OCI-LY3 (cell line): Measurements from ENCODE around the gene STC2.
"Not testable (repeated sequence)": the region's sequence is repeated elsewhere in the genome, so short reads cannot be mapped to it uniquely, and the experiment has no call there.

Experiments used
- H2AFZ ChIP-seq: fragments of 200-600, 300-600 bp; shearing (Covaris generic); 2 replicates; pipeline ENCODE4 v1.6.0; 2014; ENCODE audit warnings: antibody characterized with exemption, low read depth, low read length
- H3K27ac ChIP-seq: fragments of 200-600, 300-600 bp; sonication (generic); 2 replicates; pipeline ENCODE4 v1.5.1; 2014; ENCODE audit warnings: mild to moderate bottlenecking, low read length, moderate library complexity, mixed read lengths
- H3K27me3 ChIP-seq: fragments of 200-600, 300-600 bp; sonication (generic); 2 replicates; pipeline ENCODE4 v1.6.1; 2014; ENCODE audit warnings: low read depth, low read length, mixed read lengths
- H3K36me3 ChIP-seq: fragments of 200-600, 300-600 bp; sonication (generic); replicated peaks from 2 replicates; pipeline ENCODE3; 2014; ENCODE audit warnings: low read depth, low read length, mixed read lengths
- H3K4me1 ChIP-seq: fragments of 300-600, 200-600 bp; sonication (generic); 2 replicates; pipeline ENCODE4 v1.6.1; 2014; ENCODE audit warnings: low read length, mixed read lengths
- H3K4me2 ChIP-seq: fragments of 200-600, 300-600 bp; sonication (generic); 2 replicates; pipeline ENCODE4 v1.6.1; 2014; ENCODE audit warnings: low read length, mixed read lengths
- H3K4me3 ChIP-seq: fragments of 300-600, 200-600 bp; sonication (generic); 2 replicates; pipeline ENCODE4 v1.5.1; 2014; ENCODE audit warnings: antibody characterized with exemption, mild to moderate bottlenecking, low read length, moderate library complexity
- H3K79me2 ChIP-seq: fragments of 300-600, 200-600 bp; shearing (Covaris generic); 2 replicates; pipeline ENCODE4 v1.6.1; 2014; ENCODE audit warnings: mild to moderate bottlenecking, low read length, mixed read lengths
- H3K9ac ChIP-seq: fragments of 300-600, 200-600 bp; shearing (Covaris generic); 2 replicates; pipeline ENCODE4 v1.6.0; 2014; ENCODE audit warnings: mild to moderate bottlenecking, low read length, moderate library complexity
- H3K9me3 ChIP-seq: fragments of 200-600, 300-600 bp; shearing (Covaris generic); 2 replicates; pipeline ENCODE4 v1.6.1; 2014; ENCODE audit warnings: low read length, mixed read lengths; ENCODE audit not compliant: insufficient read depth
- H4K20me1 ChIP-seq: fragments of 200-600, 300-600 bp; sonication (generic); 2 replicates; pipeline ENCODE4 v1.6.1; 2016; ENCODE audit warnings: low read length, mixed read lengths; ENCODE audit not compliant: insufficient read depth
- EZH2phosphoT487 ChIP-seq: fragments of 200-600 bp; shearing (Covaris generic); IDR thresholded peaks from 2 replicates; pipeline ENCODE4 v1.6.1; 2018; ENCODE audit warnings: antibody characterized with exemption, mixed run types, low read depth
- TF ChIP-seq, protein P1 (sequence below): fragments of 200-600, 300-600 bp; sonication (generic); IDR thresholded peaks from 2 replicates; pipeline ENCODE4 v1.5.1; 2014; ENCODE audit warnings: antibody characterized with exemption, low read length, low read depth

The STC2 gene

DNA sequence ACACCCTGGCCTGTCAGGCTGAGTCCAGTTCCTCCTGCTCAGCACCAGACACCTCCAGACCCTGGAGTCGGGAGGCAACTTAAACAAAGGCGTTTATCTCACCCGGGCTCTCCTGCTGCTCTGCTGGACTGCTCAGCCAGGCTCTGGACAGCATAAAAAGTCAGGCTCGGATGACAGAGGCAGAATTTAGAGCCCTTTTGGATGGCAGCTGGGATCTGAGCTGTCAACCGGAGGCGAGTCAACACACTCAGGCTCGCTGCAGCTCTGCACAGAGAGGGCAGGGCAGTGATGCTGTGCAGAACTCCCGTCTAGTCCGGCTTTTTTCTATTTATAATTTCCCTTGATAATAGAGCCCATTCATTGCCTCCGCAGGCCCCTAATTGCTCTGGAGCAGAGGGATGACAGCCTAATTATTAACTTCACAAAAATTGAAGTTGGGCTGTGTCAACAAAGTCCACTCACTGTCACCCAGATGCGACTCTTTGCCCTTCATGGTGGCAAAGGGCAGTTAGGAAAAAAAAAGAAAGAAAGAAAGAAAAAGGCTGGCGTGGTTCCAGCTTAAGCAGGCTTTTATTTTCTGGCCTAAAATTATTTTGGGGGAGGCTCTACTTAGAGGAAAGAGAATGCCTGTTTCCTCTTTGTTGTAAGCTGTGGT is 37.6 kb downstream of the STC2 start:
- no peak overlapping the region for H2AFZ ChIP-seq
- no peak overlapping the region for H3K4me3 ChIP-seq
- no peaks in the 10 kb centered on the region for H4K20me1 ChIP-seq
- H3K9me3 ChIP-seq, result no peaks in the 10 kb centered on the region
- no peak overlapping the region for H3K4me2 ChIP-seq
- TF ChIP-seq, protein P1, sequence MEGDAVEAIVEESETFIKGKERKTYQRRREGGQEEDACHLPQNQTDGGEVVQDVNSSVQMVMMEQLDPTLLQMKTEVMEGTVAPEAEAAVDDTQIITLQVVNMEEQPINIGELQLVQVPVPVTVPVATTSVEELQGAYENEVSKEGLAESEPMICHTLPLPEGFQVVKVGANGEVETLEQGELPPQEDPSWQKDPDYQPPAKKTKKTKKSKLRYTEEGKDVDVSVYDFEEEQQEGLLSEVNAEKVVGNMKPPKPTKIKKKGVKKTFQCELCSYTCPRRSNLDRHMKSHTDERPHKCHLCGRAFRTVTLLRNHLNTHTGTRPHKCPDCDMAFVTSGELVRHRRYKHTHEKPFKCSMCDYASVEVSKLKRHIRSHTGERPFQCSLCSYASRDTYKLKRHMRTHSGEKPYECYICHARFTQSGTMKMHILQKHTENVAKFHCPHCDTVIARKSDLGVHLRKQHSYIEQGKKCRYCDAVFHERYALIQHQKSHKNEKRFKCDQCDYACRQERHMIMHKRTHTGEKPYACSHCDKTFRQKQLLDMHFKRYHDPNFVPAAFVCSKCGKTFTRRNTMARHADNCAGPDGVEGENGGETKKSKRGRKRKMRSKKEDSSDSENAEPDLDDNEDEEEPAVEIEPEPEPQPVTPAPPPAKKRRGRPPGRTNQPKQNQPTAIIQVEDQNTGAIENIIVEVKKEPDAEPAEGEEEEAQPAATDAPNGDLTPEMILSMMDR, result no peak
- no peak for TF ChIP-seq EZH2phosphoT487
- H3K79me2 ChIP-seq, result no peaks in the 10 kb centered on the region
- H3K27me3 ChIP-seq, result peaks cover 21% of the 10 kb centered on the region
- H3K4me1 ChIP-seq, result peaks cover 9% of the 10 kb centered on the region
- no peak overlapping the region for H3K27ac ChIP-seq
- no peak overlapping the region for H3K9ac ChIP-seq
- H3K36me3 ChIP-seq, result no peaks in the 10 kb centered on the region

DNA sequence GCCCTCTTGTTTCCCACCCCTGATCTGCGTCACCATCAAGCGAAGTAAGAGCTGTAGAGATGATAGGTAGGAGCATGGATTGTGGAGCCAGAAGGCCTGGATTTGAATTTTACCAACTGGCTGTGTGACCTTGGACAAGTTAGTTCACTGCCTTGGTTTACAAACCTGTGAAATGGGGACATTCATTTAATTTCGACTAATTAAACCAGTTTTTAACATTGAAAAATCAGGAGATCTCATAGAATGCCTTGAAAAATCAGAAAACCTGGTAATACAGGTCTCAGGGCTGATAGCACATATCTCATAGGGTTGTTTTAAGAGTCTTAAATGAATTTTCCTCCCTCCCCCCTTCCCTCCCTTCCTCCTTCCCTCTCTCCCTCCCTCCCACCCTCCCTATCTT is 38.8 kb downstream of the STC2 start:
- Histone ChIP-seq H3K27ac (no peak overlapping the region), H3K9me3 (no peaks in the 10 kb centered on the region), H3K9ac (no peak overlapping the region), H3K79me2 (no peaks in the 10 kb centered on the region), H3K36me3 (no peaks in the 10 kb centered on the region), H3K4me3 (no peak overlapping the region), H3K27me3 (peaks cover 21% of the 10 kb centered on the region), H4K20me1 (no peaks in the 10 kb centered on the region), H2AFZ (no peak overlapping the region), H3K4me1 (peaks cover 7% of the 10 kb centered on the region), H3K4me2 (no peak overlapping the region)
- TF ChIP-seq EZH2phosphoT487, result no peak
- TF ChIP-seq, protein P1, result no peak

DNA sequence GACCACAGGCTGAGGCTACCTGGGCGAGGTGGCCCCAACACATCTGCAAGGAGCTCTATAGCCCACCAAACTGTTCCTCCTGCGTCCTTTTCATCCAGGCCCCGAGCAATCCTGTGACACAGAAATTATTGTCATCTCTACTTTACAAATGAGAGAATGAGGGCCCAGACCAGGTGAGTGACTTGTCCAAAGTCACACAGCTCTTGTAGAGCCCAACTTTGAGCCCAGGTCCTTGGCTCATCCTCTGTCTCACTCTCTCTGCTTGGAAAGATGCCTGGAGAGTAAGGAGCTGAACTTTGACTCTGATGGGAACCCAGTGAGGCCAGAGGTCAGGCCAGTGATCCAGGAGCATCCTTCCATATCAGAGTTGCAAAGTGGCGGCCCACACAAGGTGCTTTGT is 39.6 kb downstream of the STC2 start:
- H3K4me2 ChIP-seq, result no peak overlapping the region
- no peak overlapping the region for H3K9ac ChIP-seq
- H3K79me2 ChIP-seq, result no peaks in the 10 kb centered on the region
- H3K27me3 ChIP-seq, result peaks cover 21% of the 10 kb centered on the region
- no peak overlapping the region for H2AFZ ChIP-seq
- no peaks in the 10 kb centered on the region for H4K20me1 ChIP-seq
- H3K4me3 ChIP-seq, result no peak overlapping the region
- no peaks in the 10 kb centered on the region for H3K36me3 ChIP-seq
- no peak for TF ChIP-seq EZH2phosphoT487
- TF ChIP-seq, protein P1, result no peak
- no peak overlapping the region for H3K27ac ChIP-seq
- H3K9me3 ChIP-seq, result no peaks in the 10 kb centered on the region
- H3K4me1 ChIP-seq, result peaks cover 2% of the 10 kb centered on the region; the same call in 1 of the 2 replicates

DNA sequence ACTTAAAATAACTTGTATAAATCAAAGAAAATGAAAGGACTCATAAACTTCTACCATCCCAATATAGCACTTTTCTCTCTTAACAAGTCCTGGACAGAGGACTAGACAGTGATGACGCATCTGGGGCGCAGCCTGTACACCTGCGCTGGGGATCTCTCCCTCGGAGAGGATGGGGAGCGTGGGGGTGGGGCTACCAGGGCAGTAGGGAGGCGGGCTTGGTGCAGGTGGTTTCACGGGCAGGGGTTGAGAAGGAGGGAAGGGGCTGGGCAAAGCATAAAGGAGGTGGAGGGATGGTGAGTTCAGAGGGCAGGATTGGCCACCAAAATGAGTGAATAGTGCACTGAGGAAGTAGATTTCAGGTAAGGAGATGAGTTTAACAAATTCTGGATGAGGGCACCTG is 41.1 kb downstream of the STC2 start:
- no peak overlapping the region for H3K4me2 ChIP-seq
- TF ChIP-seq, protein P1, result no peak
- TF ChIP-seq EZH2phosphoT487, result no peak
- no peak overlapping the region for H3K27ac ChIP-seq
- H3K9me3 ChIP-seq, result no peaks in the 10 kb centered on the region
- no peak overlapping the region for H3K4me3 ChIP-seq
- H3K4me1 ChIP-seq, result no peaks in the 10 kb centered on the region
- H3K36me3 ChIP-seq, result no peaks in the 10 kb centered on the region
- no peak overlapping the region for H3K9ac ChIP-seq
- peaks cover 21% of the 10 kb centered on the region for H3K27me3 ChIP-seq
- no peak overlapping the region for H2AFZ ChIP-seq
- no peaks in the 10 kb centered on the region for H3K79me2 ChIP-seq
- H4K20me1 ChIP-seq, result no peaks in the 10 kb centered on the region

DNA sequence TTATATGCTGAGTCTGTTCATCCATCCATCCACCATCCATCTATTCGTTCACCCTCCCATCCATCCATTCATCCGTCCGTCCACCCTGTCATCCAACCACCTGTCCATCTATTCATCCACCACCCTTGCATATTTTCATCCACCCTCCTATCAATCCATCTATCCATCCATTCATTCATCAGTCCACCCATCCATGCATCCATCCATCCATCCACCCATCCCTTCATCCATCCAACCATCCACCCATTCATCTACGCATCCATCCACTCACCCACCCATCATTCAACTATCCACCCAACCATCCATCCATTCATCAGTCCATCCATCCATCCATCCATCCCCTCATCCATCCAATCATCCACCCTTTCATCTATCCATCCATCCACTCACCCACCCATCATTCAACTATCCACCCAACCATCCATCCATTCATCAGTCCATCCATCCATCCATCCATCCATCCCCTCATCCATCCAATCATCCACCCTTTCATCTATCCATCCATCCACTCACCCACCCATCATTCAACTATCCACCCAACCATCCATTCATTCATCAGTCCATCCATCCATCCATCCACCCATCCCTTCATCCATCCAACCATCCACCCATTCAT is 43.8 kb downstream of the STC2 start:
- H3K9me3 ChIP-seq, H2AFZ ChIP-seq, H3K9ac ChIP-seq, H3K27ac ChIP-seq, H4K20me1 ChIP-seq, H3K4me1 ChIP-seq, H3K4me2 ChIP-seq, H3K36me3 ChIP-seq, H3K4me3 ChIP-seq, H3K79me2 ChIP-seq: not testable (repeated sequence)
- H3K27me3 ChIP-seq, result peaks cover 12% of the 10 kb centered on the region
